Caco-2 (cell line): Measurements from ENCODE around the gene PEG3. TPM values are rescaled to one million over a fixed set of nuclear protein-coding genes. Genes with fewer than 3 reads are reported as not detected.

Experiments
- Bru-seq: library from RNA; stranded (reverse); fragments of 400-500 nt; gene quantifications from one replicate; lab custom pipeline; 2021; lab: Mats Ljungman, UMichigan
- BruChase-seq, 2 experiments: library from RNA; stranded (reverse); fragments of 400-500 nt; gene quantifications; one replicate each; lab custom pipeline; 2021; lab: Mats Ljungman, UMichigan
- BruUV-seq: library from RNA; stranded (reverse); fragments of 400-500 nt; replicated peaks from 2 replicates; lab custom pipeline; 2021; lab: Mats Ljungman, UMichigan
- CTCF ChIA-PET: fragments of 300-600 bp; sonication (Branson Sonifier 250); formaldehyde crosslinking; loops from one replicate; lab custom pipeline; 2022; ENCODE audit warnings: antibody characterized with exemption; lab: Charles Lee
- POLR2A ChIA-PET: fragments of 300-600 bp; sonication (Branson Sonifier 250); formaldehyde crosslinking; loops from one replicate; lab custom pipeline; 2022; ENCODE audit warnings: antibody characterized with exemption; lab: Charles Lee
- DNase-seq, 2 experiments: peaks; one replicate each; pipeline versions ENCODE4 v3.0.0 to v3.0.0-alpha.2; 2020 to 2022
- H3K27me3 ChIP-seq: replicated peaks from 2 replicates; pipeline ENCODE4 v1.6.0; 2011; ENCODE audit warnings: low read length; ENCODE audit not compliant: control insufficient read depth, insufficient read depth
- H3K36me3 ChIP-seq: 2 replicates; pipeline ENCODE4 v1.5.1; 2011; ENCODE audit warnings: low read length; ENCODE audit not compliant: control insufficient read depth, insufficient read depth
- H3K4me1 ChIP-seq: fragments of 250-450 bp; sonication (Bioruptor Pico); 2 replicates; pipeline ENCODE4 v1.5.1; 2020; ENCODE audit warnings: mild to moderate bottlenecking
- H3K4me3 ChIP-seq: 2 replicates; pipeline ENCODE4 v1.5.1; 2011; ENCODE audit warnings: low read depth, mild to moderate bottlenecking, control low read depth, low read length
- H3K9me3 ChIP-seq: fragments of 250-450 bp; sonication (Bioruptor Pico); 2 replicates; pipeline ENCODE4 v1.5.1; 2020; ENCODE audit warnings: mild to moderate bottlenecking, moderate library complexity
- H3K27ac Mint-ChIP-seq: one replicate; pipeline ENCODE4 v1.8.0; 2022; ENCODE audit warnings: mixed read lengths; ENCODE audit not compliant: unreplicated experiment
- H3K27me3 Mint-ChIP-seq: one replicate; pipeline ENCODE4 v1.8.0; 2022; ENCODE audit warnings: mixed read lengths; ENCODE audit not compliant: insufficient read depth, unreplicated experiment
- H3K36me3 Mint-ChIP-seq: one replicate; pipeline ENCODE4 v1.8.0; 2022; ENCODE audit warnings: mild to moderate bottlenecking, mixed read lengths; ENCODE audit not compliant: insufficient read depth, unreplicated experiment
- H3K4me1 Mint-ChIP-seq: one replicate; pipeline ENCODE4 v1.8.0; 2022; ENCODE audit warnings: low read depth, mixed read lengths; ENCODE audit not compliant: unreplicated experiment
- H3K4me3 Mint-ChIP-seq: one replicate; pipeline ENCODE4 v1.8.0; 2022; ENCODE audit warnings: mild to moderate bottlenecking, moderate library complexity, mixed read lengths; ENCODE audit not compliant: unreplicated experiment
- H3K9me3 Mint-ChIP-seq: one replicate; pipeline ENCODE4 v1.8.0; 2022; ENCODE audit warnings: mixed read lengths; ENCODE audit not compliant: unreplicated experiment
- CTCF ChIP-seq, 2 experiments: fragments of 200-600 bp in 1 of 2; IDR thresholded peaks; 1 replicate in 1 of 2; 2 replicates in 1 of 2; pipeline versions ENCODE4 v1.5.1 to v1.8.0; 2011 to 2022; ENCODE audit warnings: antibody characterized with exemption in 1 of 2, control low read depth in 1 of 2, inconsistent platforms in 1 of 2, low read depth in 1 of 2, low read length in 1 of 2, mild to moderate bottlenecking in 1 of 2, moderate library complexity in 1 of 2; ENCODE audit not compliant: insufficient read depth in 1 of 2, severe bottlenecking in 1 of 2, unreplicated experiment in 1 of 2
- intact Hi-C: fragments of 100-400 bp; cut with micrococcal nuclease; formaldehyde crosslinking; loops from one replicate; pipeline ENCODE4 v1.10.0; 2022; ENCODE audit not compliant: unreplicated experiment
- long read RNA-seq: library from polyadenylated mRNA; stranded (forward); transcript quantifications from one replicate; pipeline ENCODE4 v2.0.0, GENCODE V29; 2022
- total RNA-seq: library from RNA; stranded (reverse); gene quantifications from 2 replicates; pipeline ENCODE4 v1.2.3, GENCODE V29; 2022

The PEG3 gene
- total RNA-seq (not detected in 2 replicates), Bru-seq, nascent RNA (percentile 13 among the genes with signal in this experiment), BruChase-seq, experiment 1, labeled RNA remaining after a 2-hour chase (percentile 36 among the genes with signal in this experiment), BruChase-seq, experiment 2, labeled RNA remaining after a 6-hour chase (not detected)
- long read RNA-seq: 0 reads

GRCh38 chr19:56840451-56841192, at the start of gene PEG3, which contains the start of gene ZIM2:
TSS of gene PEG3 (minus strand) at chr19:56840726. CDS start at chr19:56824655, 16,071 bp downstream.
TSS of gene ZIM2 (minus strand) at chr19:56840726. CDS start at chr19:56824277, 16,449 bp downstream.
- H3K4me3 ChIP-seq: no peak within 1 kb of the TSS
- H3K36me3 ChIP-seq: no peaks in the 10 kb centered on the region
- POLR2A ChIA-PET: no interaction called here
- peaks cover 23% of the 10 kb centered on the region for H3K9me3 Mint-ChIP-seq
- no peak within 1 kb of the TSS for H3K27ac Mint-ChIP-seq
- no peaks in the 10 kb centered on the region for H3K36me3 Mint-ChIP-seq
- intact Hi-C loops: no loop called here
- no peaks in the 10 kb centered on the region for H3K4me1 Mint-ChIP-seq
- H3K27me3 Mint-ChIP-seq: no peaks in the 10 kb centered on the region
- TF ChIP-seq CTCF (IDR thresholded peaks at IDR 0.05; ENCODE audit: insufficient read depth in 1 of 2, low read depth in 1 of 2, low read length in 1 of 2, severe bottlenecking in 1 of 2, unreplicated experiment in 1 of 2): no peak
- H3K4me3 Mint-ChIP-seq: no peak within 1 kb of the TSS
- DNase-seq: no peak
- CTCF ChIA-PET: no interaction called here
- H3K27me3 ChIP-seq: no peaks in the 10 kb centered on the region
- no TSS peak for BruUV-seq
- H3K4me1 ChIP-seq: no peaks in the 10 kb centered on the region
- peaks cover 25% of the 10 kb centered on the region for H3K9me3 ChIP-seq

GRCh38 chr19:56885173-56885985, 44.9 kb upstream of the PEG3 start:
- intact Hi-C loops: no loop called here
- no peaks in the 10 kb centered on the region for H3K27me3 ChIP-seq
- Mint-ChIP-seq H3K4me1 (no peaks in the 10 kb centered on the region), H3K27me3 (no peaks in the 10 kb centered on the region), H3K4me3 (no peak overlapping the region), H3K27ac (peak overlapping the region; percentile 69), H3K9me3 (peaks cover 53% of the 10 kb centered on the region), H3K36me3 (peaks cover 5% of the 10 kb centered on the region)
- CTCF ChIA-PET: no interaction called here
- DNase-seq: peak in 1 of 2 experiments; percentile 67
- POLR2A ChIA-PET: no interaction called here
- no peaks in the 10 kb centered on the region for H3K4me1 ChIP-seq
- BruUV-seq: no TSS peak
- no peak overlapping the region for H3K4me3 ChIP-seq
- peaks cover 14% of the 10 kb centered on the region for H3K9me3 ChIP-seq
- no peak for TF ChIP-seq CTCF (IDR thresholded peaks at IDR 0.05; ENCODE audit: insufficient read depth in 1 of 2, low read depth in 1 of 2, low read length in 1 of 2, severe bottlenecking in 1 of 2, unreplicated experiment in 1 of 2)
- no peaks in the 10 kb centered on the region for H3K36me3 ChIP-seq

- no peak overlapping the region for H3K4me3 Mint-ChIP-seq
- intact Hi-C loops: no loop called here
- H3K9me3 Mint-ChIP-seq: peaks cover 55% of the 10 kb centered on the region
- no peaks in the 10 kb centered on the region for H3K27me3 Mint-ChIP-seq
- no peak overlapping the region for H3K27ac Mint-ChIP-seq
- ChIA-PET CTCF (no interaction called here), POLR2A (no interaction called here)
- H3K4me1 Mint-ChIP-seq: no peaks in the 10 kb centered on the region
- H3K36me3 ChIP-seq: no peaks in the 10 kb centered on the region
- no peak overlapping the region for H3K4me3 ChIP-seq
- H3K4me1 ChIP-seq: no peaks in the 10 kb centered on the region
- H3K36me3 Mint-ChIP-seq: peaks cover 5% of the 10 kb centered on the region
- no peaks in the 10 kb centered on the region for H3K27me3 ChIP-seq
- no TSS peak for BruUV-seq
- no peak for TF ChIP-seq CTCF (IDR thresholded peaks at IDR 0.05; ENCODE audit: insufficient read depth in 1 of 2, low read depth in 1 of 2, low read length in 1 of 2, severe bottlenecking in 1 of 2, unreplicated experiment in 1 of 2)
- no peak for DNase-seq
- peaks cover 14% of the 10 kb centered on the region for H3K9me3 ChIP-seq
Observed at GRCh38 chr19:56884441-56884840, 43.9 kb upstream of the PEG3 start.
